Glutamatergic neuron (in vitro differentiated cells): ENCODE measurements around the gene LAMB3. TPM values are rescaled to one million over a fixed set of nuclear protein-coding genes. Genes with fewer than 3 reads are reported as not detected.

Experiments
- DNase-seq: peaks from one replicate; pipeline ENCODE4 v3.0.0; 2022
- H3K27ac Mint-ChIP-seq: one replicate; pipeline ENCODE4 v1.8.0; 2020; ENCODE audit warnings: mild to moderate bottlenecking, mixed read lengths, inconsistent platforms; ENCODE audit not compliant: unreplicated experiment
- H3K27me3 Mint-ChIP-seq: one replicate; pipeline ENCODE4 v1.8.0; 2020; ENCODE audit warnings: mild to moderate bottlenecking, moderate library complexity, mixed read lengths, inconsistent platforms; ENCODE audit not compliant: unreplicated experiment
- H3K36me3 Mint-ChIP-seq: one replicate; pipeline ENCODE4 v1.8.0; 2020; ENCODE audit warnings: mild to moderate bottlenecking, mixed read lengths, inconsistent platforms; ENCODE audit not compliant: unreplicated experiment
- H3K4me1 Mint-ChIP-seq: one replicate; pipeline ENCODE4 v1.8.0; 2020; ENCODE audit warnings: mild to moderate bottlenecking, low read depth, mixed read lengths, inconsistent platforms; ENCODE audit not compliant: unreplicated experiment
- H3K4me3 Mint-ChIP-seq: one replicate; pipeline ENCODE4 v1.8.0; 2020; ENCODE audit warnings: mild to moderate bottlenecking, mixed read lengths, inconsistent platforms; ENCODE audit not compliant: unreplicated experiment
- H3K9me3 Mint-ChIP-seq: one replicate; pipeline ENCODE4 v1.8.0; 2020; ENCODE audit warnings: mild to moderate bottlenecking, moderate library complexity, mixed read lengths, inconsistent platforms; ENCODE audit not compliant: unreplicated experiment
- total RNA-seq: library from RNA; stranded (reverse); fragmentation: NEBNext Ultra II Directional; extraction: Animal tissue kit (Norgen Biotek cat#: 25700); gene quantifications from one replicate; pipeline ENCODE4 v1.2.1, GENCODE V29; 2021; ENCODE audit not compliant: unreplicated experiment
- TF ChIP-seq, protein P1 (sequence below): fragments of 200-600 bp; sonication (generic); IDR thresholded peaks from one replicate; pipeline ENCODE4 v1.5.0; 2021; ENCODE audit not compliant: partially characterized antibody, unreplicated experiment

Gene LAMB3
- total RNA-seq, 1 donor from 2014 or later = 0.54 TPM

GRCh38 chr1:209667103-209667502 is 14.9 kb upstream of the LAMB3 start:
- Mint-ChIP-seq H3K27ac (no peak overlapping the region), H3K4me3 (no peak overlapping the region), H3K27me3 (no peaks in the 10 kb centered on the region), H3K36me3 (peaks cover 5% of the 10 kb centered on the region), H3K4me1 (no peaks in the 10 kb centered on the region), H3K9me3 (no peaks in the 10 kb centered on the region)
- no peak for DNase-seq
- TF ChIP-seq, protein P1, sequence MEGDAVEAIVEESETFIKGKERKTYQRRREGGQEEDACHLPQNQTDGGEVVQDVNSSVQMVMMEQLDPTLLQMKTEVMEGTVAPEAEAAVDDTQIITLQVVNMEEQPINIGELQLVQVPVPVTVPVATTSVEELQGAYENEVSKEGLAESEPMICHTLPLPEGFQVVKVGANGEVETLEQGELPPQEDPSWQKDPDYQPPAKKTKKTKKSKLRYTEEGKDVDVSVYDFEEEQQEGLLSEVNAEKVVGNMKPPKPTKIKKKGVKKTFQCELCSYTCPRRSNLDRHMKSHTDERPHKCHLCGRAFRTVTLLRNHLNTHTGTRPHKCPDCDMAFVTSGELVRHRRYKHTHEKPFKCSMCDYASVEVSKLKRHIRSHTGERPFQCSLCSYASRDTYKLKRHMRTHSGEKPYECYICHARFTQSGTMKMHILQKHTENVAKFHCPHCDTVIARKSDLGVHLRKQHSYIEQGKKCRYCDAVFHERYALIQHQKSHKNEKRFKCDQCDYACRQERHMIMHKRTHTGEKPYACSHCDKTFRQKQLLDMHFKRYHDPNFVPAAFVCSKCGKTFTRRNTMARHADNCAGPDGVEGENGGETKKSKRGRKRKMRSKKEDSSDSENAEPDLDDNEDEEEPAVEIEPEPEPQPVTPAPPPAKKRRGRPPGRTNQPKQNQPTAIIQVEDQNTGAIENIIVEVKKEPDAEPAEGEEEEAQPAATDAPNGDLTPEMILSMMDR = no peak

GRCh38 chr1:209662879-209663327 is 10.7 kb upstream of the LAMB3 start:
- H3K4me3 Mint-ChIP-seq = no peak overlapping the region
- no peak overlapping the region for H3K27ac Mint-ChIP-seq
- H3K4me1 Mint-ChIP-seq = peaks cover 13% of the 10 kb centered on the region
- no peaks in the 10 kb centered on the region for H3K36me3 Mint-ChIP-seq
- no peaks in the 10 kb centered on the region for H3K9me3 Mint-ChIP-seq
- DNase-seq = no peak
- H3K27me3 Mint-ChIP-seq = no peaks in the 10 kb centered on the region
- TF ChIP-seq, protein P1 = no peak

- TF ChIP-seq, protein P1 = no peak
- H3K27ac Mint-ChIP-seq = no peak overlapping the region
- no peak overlapping the region for H3K4me3 Mint-ChIP-seq
- peaks cover 2% of the 10 kb centered on the region for H3K9me3 Mint-ChIP-seq
- peaks cover 18% of the 10 kb centered on the region for H3K4me1 Mint-ChIP-seq
- no peaks in the 10 kb centered on the region for H3K36me3 Mint-ChIP-seq
- no peaks in the 10 kb centered on the region for H3K27me3 Mint-ChIP-seq
- no peak for DNase-seq
Observed at GRCh38 chr1:209661071-209661470, 8.8 kb upstream of the LAMB3 start.

DNA sequence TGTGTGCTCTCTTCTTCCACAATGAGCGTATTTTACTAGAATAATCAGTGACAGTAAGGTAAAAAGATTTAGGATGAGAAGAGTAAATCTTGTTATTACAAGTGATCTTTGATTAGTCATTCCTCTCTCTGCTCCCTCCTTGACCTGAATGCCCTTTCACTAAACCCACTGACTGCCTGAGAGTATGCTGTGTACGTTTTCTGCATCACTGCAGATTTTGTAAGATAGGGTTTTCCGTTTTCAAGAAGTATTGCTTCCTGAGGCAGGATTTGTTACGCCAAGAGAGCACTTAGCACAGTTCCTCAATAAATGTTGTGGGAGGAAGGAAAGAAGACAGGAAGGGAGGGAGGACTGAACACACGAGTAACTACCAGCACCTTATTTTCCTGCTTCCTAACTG is 7.7 kb upstream of the LAMB3 start:
- Mint-ChIP-seq H3K9me3 (peaks cover 3% of the 10 kb centered on the region), H3K4me1 (peaks cover 18% of the 10 kb centered on the region), H3K36me3 (no peaks in the 10 kb centered on the region), H3K27ac (no peak overlapping the region), H3K4me3 (no peak overlapping the region), H3K27me3 (no peaks in the 10 kb centered on the region)
- no peak for DNase-seq
- TF ChIP-seq, protein P1 = no peak

DNA sequence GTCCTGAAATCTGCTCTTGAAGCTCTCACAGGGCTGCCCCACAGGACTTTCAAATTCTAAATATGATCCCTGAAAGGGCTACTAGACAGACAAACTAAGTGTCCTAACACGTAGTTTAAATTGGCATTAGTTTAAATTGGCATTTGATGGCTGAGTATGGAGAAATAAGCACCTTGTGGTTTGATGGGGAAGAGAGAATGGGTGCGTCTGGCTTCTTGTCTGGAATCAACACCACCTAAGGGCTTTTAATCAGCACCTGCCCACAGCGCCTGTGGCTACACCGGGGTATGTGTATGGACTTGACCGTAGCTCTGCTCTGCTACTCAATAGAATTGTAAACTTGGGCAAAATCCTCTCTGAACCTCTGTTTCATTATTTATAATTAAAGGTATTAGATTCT is 5.7 kb upstream of the LAMB3 start:
- H3K4me1 Mint-ChIP-seq = peaks cover 21% of the 10 kb centered on the region
- TF ChIP-seq, protein P1 = no peak
- H3K27ac Mint-ChIP-seq = peak overlapping the region; percentile 13
- no peak for DNase-seq
- no peaks in the 10 kb centered on the region for H3K36me3 Mint-ChIP-seq
- H3K9me3 Mint-ChIP-seq = peaks cover 3% of the 10 kb centered on the region
- no peaks in the 10 kb centered on the region for H3K27me3 Mint-ChIP-seq
- no peak overlapping the region for H3K4me3 Mint-ChIP-seq
